ENCODE data around the gene CD27.

DNA sequence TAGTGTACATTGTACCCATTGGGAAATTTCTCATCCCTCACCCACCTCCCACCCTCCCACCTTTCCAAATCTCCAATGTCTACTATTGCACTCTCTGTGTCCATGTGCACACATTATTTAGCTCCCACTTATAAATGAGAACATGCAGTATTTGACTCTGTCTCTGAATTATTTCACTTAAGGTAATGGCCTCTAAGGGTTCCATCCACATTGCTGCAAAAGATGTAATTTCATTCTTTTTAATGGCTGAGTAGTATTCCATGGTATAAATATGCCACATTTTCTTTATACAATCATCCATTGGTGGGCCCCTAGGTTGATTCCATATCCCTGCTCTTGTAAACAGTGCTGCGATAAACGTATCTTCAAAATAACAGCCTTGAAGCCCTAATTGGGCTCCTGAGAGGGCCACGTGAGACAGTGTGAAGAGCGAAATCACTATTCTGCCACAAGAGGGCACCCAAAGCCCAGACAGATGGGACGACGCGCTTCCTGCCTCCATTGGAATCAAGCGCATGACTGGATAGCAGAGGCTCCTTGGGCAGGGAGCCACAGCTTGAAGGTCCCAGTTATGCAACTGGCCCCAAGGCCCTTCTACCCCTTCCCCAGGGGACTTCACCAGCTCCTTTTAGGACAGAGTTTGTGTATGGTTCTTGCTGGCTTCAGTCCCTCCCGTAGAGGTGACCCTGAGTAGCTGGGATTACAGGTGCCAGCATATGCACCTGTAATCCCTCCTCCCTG, 21.3 kb upstream of the CD27 start:
- TF ChIP-seq ZFX (IDR thresholded peaks at IDR 0.05; ENCODE audit: borderline replicate concordance): no peak
- TF ChIP-seq, protein P1, sequence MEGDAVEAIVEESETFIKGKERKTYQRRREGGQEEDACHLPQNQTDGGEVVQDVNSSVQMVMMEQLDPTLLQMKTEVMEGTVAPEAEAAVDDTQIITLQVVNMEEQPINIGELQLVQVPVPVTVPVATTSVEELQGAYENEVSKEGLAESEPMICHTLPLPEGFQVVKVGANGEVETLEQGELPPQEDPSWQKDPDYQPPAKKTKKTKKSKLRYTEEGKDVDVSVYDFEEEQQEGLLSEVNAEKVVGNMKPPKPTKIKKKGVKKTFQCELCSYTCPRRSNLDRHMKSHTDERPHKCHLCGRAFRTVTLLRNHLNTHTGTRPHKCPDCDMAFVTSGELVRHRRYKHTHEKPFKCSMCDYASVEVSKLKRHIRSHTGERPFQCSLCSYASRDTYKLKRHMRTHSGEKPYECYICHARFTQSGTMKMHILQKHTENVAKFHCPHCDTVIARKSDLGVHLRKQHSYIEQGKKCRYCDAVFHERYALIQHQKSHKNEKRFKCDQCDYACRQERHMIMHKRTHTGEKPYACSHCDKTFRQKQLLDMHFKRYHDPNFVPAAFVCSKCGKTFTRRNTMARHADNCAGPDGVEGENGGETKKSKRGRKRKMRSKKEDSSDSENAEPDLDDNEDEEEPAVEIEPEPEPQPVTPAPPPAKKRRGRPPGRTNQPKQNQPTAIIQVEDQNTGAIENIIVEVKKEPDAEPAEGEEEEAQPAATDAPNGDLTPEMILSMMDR (IDR thresholded peaks at IDR 0.05): peak; percentile 99

All from 22Rv1 (cell line).